Bronchial epithelial cell (primary cell): ENCODE results near the gene ZBTB42. TPM values are rescaled to one million over a fixed set of nuclear protein-coding genes. Genes with fewer than 3 reads are reported as not detected.

ENCODE experiments used
- DNase-seq: peaks from one replicate; pipeline ENCODE4 v3.0.0-alpha.2; 2010; ENCODE audit warnings: low read depth
- FAIRE-seq: peaks from 2 replicates; lab custom pipeline; 2011; peaks lifted over from hg19 to GRCh38; lab: Jason Lieb, UNC
- H3K27me3 ChIP-seq: 2 replicates; pipeline ENCODE4 v1.5.1; 2011; ENCODE audit warnings: low read length; ENCODE audit not compliant: control insufficient read depth, insufficient read depth
- H3K36me3 ChIP-seq: 2 replicates; pipeline ENCODE4 v1.5.1; 2011; ENCODE audit warnings: low read length; ENCODE audit not compliant: control insufficient read depth, insufficient read depth
- H3K4me3 ChIP-seq: 2 replicates; pipeline ENCODE4 v1.5.1; 2011; ENCODE audit warnings: mild to moderate bottlenecking, low read depth, low read length, control low read depth
- CTCF ChIP-seq: IDR thresholded peaks from 2 replicates; pipeline ENCODE4 v1.5.1; 2011; ENCODE audit warnings: mild to moderate bottlenecking, moderate library complexity, low read length, control low read depth, inconsistent platforms; ENCODE audit not compliant: insufficient read depth, severe bottlenecking
- total RNA-seq: library from RNA; depleted of rRNA; stranded (reverse); fragments of >200 nt; gene quantifications from 2 replicates; pipeline ENCODE4 v1.2.1, GENCODE V29; 2014

Gene ZBTB42
- total RNA-seq, 1 donor from 2014 or later = 5.3 TPM

GRCh38 chr14:104792101-104792884 lies 8.6 kb upstream of the ZBTB42 start:
- TF ChIP-seq CTCF = no peak
- Histone ChIP-seq H3K36me3 (peaks cover 23% of the 10 kb centered on the region), H3K27me3 (no peaks in the 10 kb centered on the region), H3K4me3 (no peak overlapping the region)
- no peak for FAIRE-seq
- DNase-seq = no peak

GRCh38 chr14:104792945-104793702 lies 7.8 kb upstream of the ZBTB42 start:
- DNase-seq = no peak
- no peak for FAIRE-seq

GRCh38 chr14:104793703-104793959 lies 7.3 kb upstream of the ZBTB42 start:
- FAIRE-seq = no peak
- no peaks in the 10 kb centered on the region for H3K27me3 ChIP-seq
- no peak for TF ChIP-seq CTCF
- no peak for DNase-seq
- H3K36me3 ChIP-seq = peaks cover 21% of the 10 kb centered on the region
- H3K4me3 ChIP-seq = no peak overlapping the region

More at GRCh38 chr14:104792945-104793702, 7.8 kb upstream of the ZBTB42 start:
- Histone ChIP-seq H3K36me3 (peaks cover 21% of the 10 kb centered on the region), H3K27me3 (no peaks in the 10 kb centered on the region), H3K4me3 (no peak overlapping the region)
- TF ChIP-seq CTCF = no peak

- Histone ChIP-seq H3K36me3 (peaks cover 21% of the 10 kb centered on the region), H3K27me3 (no peaks in the 10 kb centered on the region), H3K4me3 (peak overlapping the region; percentile 74)
- no peak for TF ChIP-seq CTCF
- DNase-seq (peak; percentile 44), FAIRE-seq (no peak)
Observed at GRCh38 chr14:104794099-104794498, 6.8 kb upstream of the ZBTB42 start.

GRCh38 chr14:104794631-104794992 lies 6.3 kb upstream of the ZBTB42 start:
- FAIRE-seq (no peak), DNase-seq (no peak)
- Histone ChIP-seq H3K27me3 (no peaks in the 10 kb centered on the region), H3K4me3 (peak overlapping the region; percentile 74), H3K36me3 (peaks cover 21% of the 10 kb centered on the region)
- TF ChIP-seq CTCF = no peak
